K562 (cell line): ENCODE data around the gene RARG. TPM values are rescaled to one million over a fixed set of nuclear protein-coding genes. Genes with fewer than 3 reads are reported as not detected.
A peak's percentile ranks its signal among the peaks of the same experiment; 100 is the strongest.

Experiments used
- ATAC-seq: fragments of 200-7000 bp; cut with Tn5 transposase; 3 replicates; pipeline ENCODE4 v1.9.1; 2020; ENCODE audit warnings: moderate library complexity
- BruUV-seq: library from RNA; stranded (reverse); fragments of 400-500 nt; replicated peaks from 2 replicates; lab custom pipeline; 2021; lab: Mats Ljungman, UMichigan
- CTCF ChIA-PET: fragments of 300-600 bp; formaldehyde crosslinking; extraction: SDS; loops from one replicate; lab custom pipeline; 2021; ENCODE audit warnings: low intra/inter-chr PET ratio; lab: Yijun Ruan, JAX
- POLR2A ChIA-PET: fragments of 300-600, 350-650 bp; sonication (Branson Sonifier 250); formaldehyde crosslinking; extraction: SDS; loops from one replicate; lab custom pipeline; 2021; ENCODE audit warnings: antibody characterized with exemption, inconsistent platforms; lab: Yijun Ruan, JAX
- DNase-seq, 4 experiments: peaks; one replicate each; pipeline versions ENCODE4 v3.0.0 to v3.0.0-alpha.2; 2011 to 2018; ENCODE audit warnings: low spot score in 3 of 4, mixed read lengths in 3 of 4; ENCODE audit errors: extremely low read depth in 1 of 4
- FAIRE-seq: peaks from 2 replicates; lab custom pipeline; 2011; peaks lifted over from hg19 to GRCh38; lab: Jason Lieb, UNC
- H2AFZ ChIP-seq: 2 replicates; pipeline ENCODE4 v1.6.0; 2011; ENCODE audit warnings: low read depth, low read length, control low read depth, inconsistent platforms
- H3K27ac ChIP-seq: fragments of 200-600 bp; 3 replicates; pipeline ENCODE4 v1.8.0; 2011; ENCODE audit warnings: low read depth, mild to moderate bottlenecking, control low read depth, inconsistent platforms, low read length, moderate library complexity, mixed read lengths; ENCODE audit errors: extremely low read depth
- H3K27me3 ChIP-seq, 2 experiments: fragments of 300-600 bp in 1 of 2; 2 replicates in 1 of 2; 3 replicates in 1 of 2; pipeline versions ENCODE4 v1.6.0 to v1.8.0; 2011; ENCODE audit warnings: inconsistent platforms in 2 of 2, low read length in 2 of 2, mild to moderate bottlenecking in 1 of 2, mixed read lengths in 1 of 2, moderate library complexity in 1 of 2; ENCODE audit not compliant: control insufficient read depth in 2 of 2, insufficient read depth in 2 of 2
- H3K36me3 ChIP-seq: fragments of 300-600 bp; 3 replicates; pipeline ENCODE4 v1.8.0; 2011; ENCODE audit warnings: mild to moderate bottlenecking, low read length, inconsistent platforms; ENCODE audit not compliant: control insufficient read depth, insufficient read depth
- H3K4me1 ChIP-seq, 2 experiments: fragments of 200-600 bp in 1 of 2; replicated peaks in 1 of 2; 2 replicates in 1 of 2; 3 replicates in 1 of 2; pipeline versions ENCODE4 v1.5.1 to v1.8.0; 2011; ENCODE audit warnings: inconsistent platforms in 2 of 2, low read length in 2 of 2, mild to moderate bottlenecking in 1 of 2, mixed read lengths in 1 of 2, moderate library complexity in 1 of 2; ENCODE audit not compliant: control insufficient read depth in 2 of 2, insufficient read depth in 2 of 2
- H3K4me2 ChIP-seq: 2 replicates; pipeline ENCODE4 v1.6.1; 2011; ENCODE audit warnings: low read length, control low read depth, inconsistent platforms, mixed read lengths; ENCODE audit not compliant: insufficient read depth
- H3K4me3 ChIP-seq: fragments of 200-600 bp; sonication (generic), shearing (Covaris generic); 2 replicates; pipeline ENCODE4 v1.5.1; 2016; ENCODE audit warnings: control low read depth, inconsistent platforms
- H3K79me2 ChIP-seq: fragments of 200-600 bp; 3 replicates; pipeline ENCODE4 v1.8.0; 2011; ENCODE audit warnings: low read length, inconsistent platforms; ENCODE audit not compliant: control insufficient read depth, insufficient read depth
- H3K9ac ChIP-seq, 2 experiments: 2 replicates each; pipeline versions ENCODE4 v1.6.0 to v1.6.1; 2011; ENCODE audit warnings: low read depth in 2 of 2, low read length in 2 of 2, control low read depth in 1 of 2, inconsistent platforms in 1 of 2, mild to moderate bottlenecking in 1 of 2, mixed read lengths in 1 of 2; ENCODE audit not compliant: insufficient read depth in 1 of 2
- H3K9me1 ChIP-seq: one replicate; pipeline ENCODE4 v1.6.0; 2011; ENCODE audit warnings: inconsistent platforms, mild to moderate bottlenecking, low read length, moderate library complexity; ENCODE audit not compliant: control insufficient read depth, insufficient read depth
- H3K9me3 ChIP-seq: replicated peaks from 2 replicates; pipeline ENCODE4 v1.5.1; 2011; ENCODE audit warnings: low read depth, low read length, inconsistent platforms; ENCODE audit not compliant: control insufficient read depth, insufficient read depth
- H4K20me1 ChIP-seq: replicated peaks from 2 replicates; pipeline ENCODE4 v1.6.1; 2011; ENCODE audit warnings: low read length, inconsistent platforms, mixed read lengths; ENCODE audit not compliant: control insufficient read depth, insufficient read depth
- FOXJ3 ChIP-seq: sonication (generic); formaldehyde crosslinking; IDR thresholded peaks from 2 replicates; pipeline ENCODE4 v1.4.0; 2020; ENCODE audit warnings: mild to moderate bottlenecking, missing genetic modification reagents
- HSF4 ChIP-seq: fragments of 250-450 bp; sonication (Bioruptor Pico); IDR thresholded peaks from 2 replicates; pipeline ENCODE4 v2.1.2; 2022; ENCODE audit warnings: mild to moderate bottlenecking, moderate library complexity, borderline replicate concordance
- MNT ChIP-seq, 2 experiments: fragments of 450-650 bp; conservative IDR thresholded peaks; 2 replicates each; pipeline ENCODE4 v1.6.1; 2017; ENCODE audit warnings: mild to moderate bottlenecking in 2 of 2, moderate library complexity in 2 of 2
- MXI1 ChIP-seq: IDR thresholded peaks from 2 replicates; pipeline ENCODE4 v1.6.1; 2011; ENCODE audit warnings: low read depth, mild to moderate bottlenecking, improper control_type of control experiment, low read length
- SMARCC2 ChIP-seq: fragments of 450-650 bp; IDR thresholded peaks from 2 replicates; pipeline ENCODE4 v1.6.1; 2017; ENCODE audit warnings: antibody characterized with exemption, moderate library complexity, mild to moderate bottlenecking, low read depth
- ZNF133 ChIP-seq: fragments of 250-450 bp; sonication (Bioruptor Pico); IDR thresholded peaks from 2 replicates; pipeline ENCODE4 v1.4.0; 2020; ENCODE audit warnings: mild to moderate bottlenecking
- WGBS: fragments of 100-300 bp; shearing (Covaris generic); methylation state at CpG from one replicate; pipeline ENCODE4 v1.1.6; 2016; ENCODE audit warnings: low coverage, mixed read lengths; ENCODE audit not compliant: insufficient coverage; ENCODE audit errors: missing lambda C conversion rate; 5-methylcytosine and 5-hydroxymethylcytosine counted together
- in situ Hi-C: fragments of 300-500 bp; cut with MboI; formaldehyde crosslinking; loops from 4 replicates; pipeline ENCODE4 v1.15.0; 2018; ENCODE audit warnings: inconsistent platforms, mixed read lengths
- intact Hi-C: fragments of 100-400 bp; cut with micrococcal nuclease; formaldehyde crosslinking; loops from 2 replicates; pipeline ENCODE4 v1.14.2; 2022
- polyA plus RNA-seq, 8 experiments: library from polyadenylated mRNA; depleted of rRNA in 4 of 8; stranded (reverse) in 5 of 8; unstranded in 3 of 8; fragments of >200 nt; fragmentation: Nextera tagmentation in 2 of 8; fragmentation: Illumina TruSeq in 1 of 8; extraction: Ambion mirVana in 2 of 8; extraction: Trizol in 1 of 8; gene quantifications; 2 replicates each; pipeline versions ENCODE4 v1.2.1 to v1.2.3, GENCODE V29; 2011 to 2014; ENCODE audit warnings: inconsistent platforms in 1 of 8, missing spikeins in 1 of 8
- total RNA-seq, 7 experiments: library from RNA; depleted of rRNA in 6 of 7; stranded (reverse); fragments of >200 nt in 6 of 7; fragmentation: Illumina TruSeq in 2 of 7; extraction: Trizol in 2 of 7; gene quantifications; 2 replicates each; pipeline versions ENCODE4 v1.2.1 to v1.2.3, GENCODE V29; 2011 to 2021; ENCODE audit warnings: low replicate concordance in 1 of 7

The RARG gene
- total and polyA plus RNA-seq, 9 of the 15 experiments (the other 6 are each of a cell fraction or from before 2014, with no cell fraction given), result 0.18 to 7.6 (median 3.8) TPM

GRCh38 chr12:53225635-53226424 is 6.2 kb downstream of the RARG start:
- Histone ChIP-seq H4K20me1 (no peaks in the 10 kb centered on the region; the same call in 1 of the 2 replicates), H3K4me1 (peaks cover 31 to 48% of the 10 kb centered on the region in 2 experiments), H3K9me1 (no peaks in the 10 kb centered on the region), H3K4me2 (no peak overlapping the region), H3K4me3 (no peak overlapping the region), H3K9me3 (no peaks in the 10 kb centered on the region), H3K9ac (peak overlapping the region in 1 of 2 experiments; percentile 59; a peak in 1 of 4 replicates), H3K79me2 (no peaks in the 10 kb centered on the region), H3K27ac (no peak overlapping the region), H3K27me3 (no peaks in the 10 kb centered on the region), H3K36me3 (no peaks in the 10 kb centered on the region), H2AFZ (no peak overlapping the region)
- DNase-seq (no peak), ATAC-seq (no peak), FAIRE-seq (no peak)
- POLR2A ChIA-PET, result interaction anchor here (0.6 kb wide), 1 partner anchor 73 kb away, joined by 3 read pairs; no protein-coding TSS in a partner anchor
- in situ Hi-C loops (no loop called here), intact Hi-C loops (no loop called here)
- CTCF ChIA-PET, result no interaction called here
- no TSS peak for BruUV-seq
- TF ChIP-seq FOXJ3 (CRISPR knock-in tag) (no peak), MNT (conservative IDR thresholded peaks at IDR 0.05) (no peak), ZNF133 (CRISPR knock-in tag) (no peak), SMARCC2 (no peak), HSF4 (CRISPR knock-in tag) (no peak), MXI1 (no peak)
- WGBS, result 69% methylated on average over 8 of the region's 10 CpGs
